ENCODE results near the gene EIF4G3.

- TF ChIP-seq POLR2AphosphoS5 (IDR thresholded peaks at IDR 0.05; ENCODE audit: low read depth, low read length), result no peak
- no peak for TF ChIP-seq MAFK (IDR thresholded peaks at IDR 0.05; ENCODE audit: low read depth, low read length)
- TF ChIP-seq, protein P1, sequence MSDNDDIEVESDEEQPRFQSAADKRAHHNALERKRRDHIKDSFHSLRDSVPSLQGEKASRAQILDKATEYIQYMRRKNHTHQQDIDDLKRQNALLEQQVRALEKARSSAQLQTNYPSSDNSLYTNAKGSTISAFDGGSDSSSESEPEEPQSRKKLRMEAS (IDR thresholded peaks at IDR 0.05), result no peak
- TF ChIP-seq BACH1 (IDR thresholded peaks at IDR 0.05; ENCODE audit: low read length), result no peak
- TF ChIP-seq, protein P2, sequence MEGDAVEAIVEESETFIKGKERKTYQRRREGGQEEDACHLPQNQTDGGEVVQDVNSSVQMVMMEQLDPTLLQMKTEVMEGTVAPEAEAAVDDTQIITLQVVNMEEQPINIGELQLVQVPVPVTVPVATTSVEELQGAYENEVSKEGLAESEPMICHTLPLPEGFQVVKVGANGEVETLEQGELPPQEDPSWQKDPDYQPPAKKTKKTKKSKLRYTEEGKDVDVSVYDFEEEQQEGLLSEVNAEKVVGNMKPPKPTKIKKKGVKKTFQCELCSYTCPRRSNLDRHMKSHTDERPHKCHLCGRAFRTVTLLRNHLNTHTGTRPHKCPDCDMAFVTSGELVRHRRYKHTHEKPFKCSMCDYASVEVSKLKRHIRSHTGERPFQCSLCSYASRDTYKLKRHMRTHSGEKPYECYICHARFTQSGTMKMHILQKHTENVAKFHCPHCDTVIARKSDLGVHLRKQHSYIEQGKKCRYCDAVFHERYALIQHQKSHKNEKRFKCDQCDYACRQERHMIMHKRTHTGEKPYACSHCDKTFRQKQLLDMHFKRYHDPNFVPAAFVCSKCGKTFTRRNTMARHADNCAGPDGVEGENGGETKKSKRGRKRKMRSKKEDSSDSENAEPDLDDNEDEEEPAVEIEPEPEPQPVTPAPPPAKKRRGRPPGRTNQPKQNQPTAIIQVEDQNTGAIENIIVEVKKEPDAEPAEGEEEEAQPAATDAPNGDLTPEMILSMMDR (IDR thresholded peaks at IDR 0.05; ENCODE audit: control extremely low read depth in 1 of 3, insufficient read depth in 1 of 3, low read depth in 1 of 3, low read length in 3 of 3), result no peak
- no peak for TF ChIP-seq ATF3 (IDR thresholded peaks at IDR 0.05; ENCODE audit: insufficient read depth, low read depth, low read length)
- no peak for TF ChIP-seq CEBPB (IDR thresholded peaks at IDR 0.05; ENCODE audit: low read depth, low read length)
- TF ChIP-seq RAD21 (IDR thresholded peaks at IDR 0.05 in 1 of 2, conservative IDR thresholded peaks at IDR 0.05 in 1 of 2; ENCODE audit: low read depth in 2 of 2, low read length in 2 of 2), result no peak
- TF ChIP-seq SP1 (IDR thresholded peaks at IDR 0.05; ENCODE audit: low read depth, low read length), result no peak
Measured at GRCh38 chr1:21051177-21051825, 125.4 kb downstream of the EIF4G3 start.
